Hepatocyte (in vitro differentiated cells): ENCODE results near the gene OR8B12.

ENCODE experiments used
- EZH2 ChIP-seq: fragments of 200-600 bp; sonication (generic); IDR thresholded peaks from 2 replicates; pipeline ENCODE4 v1.6.1; 2016; ENCODE audit warnings: antibody characterized with exemption, mild to moderate bottlenecking, borderline replicate concordance
- EZH2phosphoT487 ChIP-seq: fragments of 200-600 bp; sonication (generic); IDR thresholded peaks from one replicate; pipeline ENCODE4 v1.6.1; 2018; ENCODE audit warnings: antibody characterized with exemption, mild to moderate bottlenecking, low read depth, moderate library complexity; ENCODE audit not compliant: unreplicated experiment, severe bottlenecking
- TF ChIP-seq, protein P1 (sequence below): fragments of 200-600 bp; sonication (generic); IDR thresholded peaks from 2 replicates; pipeline ENCODE4 v1.5.1; 2016; ENCODE audit warnings: antibody characterized with exemption, mild to moderate bottlenecking; ENCODE audit not compliant: poor library complexity

- TF ChIP-seq, protein P1, sequence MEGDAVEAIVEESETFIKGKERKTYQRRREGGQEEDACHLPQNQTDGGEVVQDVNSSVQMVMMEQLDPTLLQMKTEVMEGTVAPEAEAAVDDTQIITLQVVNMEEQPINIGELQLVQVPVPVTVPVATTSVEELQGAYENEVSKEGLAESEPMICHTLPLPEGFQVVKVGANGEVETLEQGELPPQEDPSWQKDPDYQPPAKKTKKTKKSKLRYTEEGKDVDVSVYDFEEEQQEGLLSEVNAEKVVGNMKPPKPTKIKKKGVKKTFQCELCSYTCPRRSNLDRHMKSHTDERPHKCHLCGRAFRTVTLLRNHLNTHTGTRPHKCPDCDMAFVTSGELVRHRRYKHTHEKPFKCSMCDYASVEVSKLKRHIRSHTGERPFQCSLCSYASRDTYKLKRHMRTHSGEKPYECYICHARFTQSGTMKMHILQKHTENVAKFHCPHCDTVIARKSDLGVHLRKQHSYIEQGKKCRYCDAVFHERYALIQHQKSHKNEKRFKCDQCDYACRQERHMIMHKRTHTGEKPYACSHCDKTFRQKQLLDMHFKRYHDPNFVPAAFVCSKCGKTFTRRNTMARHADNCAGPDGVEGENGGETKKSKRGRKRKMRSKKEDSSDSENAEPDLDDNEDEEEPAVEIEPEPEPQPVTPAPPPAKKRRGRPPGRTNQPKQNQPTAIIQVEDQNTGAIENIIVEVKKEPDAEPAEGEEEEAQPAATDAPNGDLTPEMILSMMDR: no peak
- TF ChIP-seq EZH2phosphoT487 (no peak), EZH2 (no peak)
Measured at GRCh38 chr11:124518989-124519451, 24.4 kb downstream of the OR8B12 start.
